DMS 273 (cell line): ENCODE results near the gene SLC16A12.
"Not testable (repeated sequence)": the region's sequence is repeated elsewhere in the genome, so short reads cannot be mapped to it uniquely, and the experiment has no call there.

Experiments used
- DNase-seq: peaks from one replicate; lab custom pipeline; 2025; ENCODE audit not compliant: unreplicated experiment; lab: John Stamatoyannopoulos, UW

The SLC16A12 gene

GRCh38 chr10:89428877-89429276 is 106.5 kb downstream of the SLC16A12 start:
- peak; percentile 51 for DNase-seq

- DNase-seq, result no peak
These were observed 107.8 kb downstream of the SLC16A12 start for GRCh38 chr10:89427629-89428028.

- DNase-seq, result peak; percentile 57
These were observed 109.0 kb downstream of the SLC16A12 start for GRCh38 chr10:89426230-89426868.

- DNase-seq, result no peak
These were observed 110.4 kb downstream of the SLC16A12 start for GRCh38 chr10:89425000-89425399.

- no peak for DNase-seq
These were observed 114.3 kb downstream of the SLC16A12 start for GRCh38 chr10:89421018-89421476.

- peak; percentile 13 for DNase-seq
These were observed 115.8 kb downstream of the SLC16A12 start for GRCh38 chr10:89419548-89419947.

GRCh38 chr10:89416465-89416864 is 118.9 kb downstream of the SLC16A12 start:
- no peak for DNase-seq

- DNase-seq, result peak; percentile 46
These were observed 120.2 kb downstream of the SLC16A12 start for GRCh38 chr10:89414879-89415821.

- peak; percentile 78 for DNase-seq
These were observed 121.1 kb downstream of the SLC16A12 start, which contains the start of gene IFIT5 for GRCh38 chr10:89414146-89414878. IFIT5 (plus strand) TSS chr10:89414568; CDS start chr10:89414799, 231 bp downstream.

GRCh38 chr10:89413398-89413912 is 121.9 kb downstream of the SLC16A12 start:
- DNase-seq, result no peak

GRCh38 chr10:89412276-89412675 is 123.1 kb downstream of the SLC16A12 start:
- DNase-seq, result not testable (repeated sequence)

- DNase-seq, result not testable (repeated sequence)
These were observed 124.3 kb downstream of the SLC16A12 start for GRCh38 chr10:89411135-89411534.

- not testable (repeated sequence) for DNase-seq
These were observed 124.8 kb downstream of the SLC16A12 start for GRCh38 chr10:89410551-89410950.

- not testable (repeated sequence) for DNase-seq
These were observed 126.1 kb downstream of the SLC16A12 start for GRCh38 chr10:89409282-89409681.

GRCh38 chr10:89407792-89408191 is 127.6 kb downstream of the SLC16A12 start:
- not testable (repeated sequence) for DNase-seq

GRCh38 chr10:89406178-89406577 is 129.2 kb downstream of the SLC16A12 start:
- DNase-seq, result not testable (repeated sequence)

- no peak for DNase-seq
These were observed 131.0 kb downstream of the SLC16A12 start for GRCh38 chr10:89404104-89405047.

- no peak for DNase-seq
These were observed 132.4 kb downstream of the SLC16A12 start for GRCh38 chr10:89403043-89403442.

- DNase-seq, result no peak
These were observed 135.4 kb downstream of the SLC16A12 start for GRCh38 chr10:89399956-89400355.
